HepG2 (cell line): ENCODE results near the gene KDM4B. TPM values are rescaled to one million over a fixed set of nuclear protein-coding genes. Genes with fewer than 3 reads are reported as not detected.
A peak's percentile ranks its signal among the peaks of the same experiment; 100 is the strongest.

Source experiments
- ATAC-seq: fragments of 200-7000 bp; cut with Tn5 transposase; 3 replicates; pipeline ENCODE4 v1.9.1; 2020; ENCODE audit warnings: mild to moderate bottlenecking, moderate library complexity
- BruUV-seq: library from RNA; stranded (reverse); fragments of 400-500 nt; replicated peaks from 2 replicates; lab custom pipeline; 2021; lab: Mats Ljungman, UMichigan
- CTCF ChIA-PET: fragments of 300-600 bp; formaldehyde crosslinking; extraction: SDS; loops from one replicate; lab custom pipeline; 2021; ENCODE audit warnings: low total read pairs, inconsistent platforms, low intra/inter-chr PET ratio; lab: Yijun Ruan, JAX
- POLR2A ChIA-PET: fragments of 350-600 bp; sonication (Branson Sonifier 250); formaldehyde crosslinking; loops from one replicate; lab custom pipeline; 2020; ENCODE audit warnings: antibody characterized with exemption, inconsistent platforms; lab: Yijun Ruan, JAX
- DNase-seq: peaks from one replicate; pipeline ENCODE4 v3.0.0-alpha.2; 2015; ENCODE audit warnings: low spot score
- FAIRE-seq: peaks from 3 replicates; lab custom pipeline; 2011; peaks lifted over from hg19 to GRCh38; lab: Jason Lieb, UNC
- H2AFZ ChIP-seq: one replicate; pipeline ENCODE4 v1.6.1; 2011; ENCODE audit warnings: low read length, inconsistent platforms
- H3K27ac ChIP-seq: fragments of 300-600 bp; 3 replicates; pipeline ENCODE4 v1.8.0; 2011; ENCODE audit warnings: mixed run types, mild to moderate bottlenecking, mixed read lengths, low read length, inconsistent platforms; ENCODE audit not compliant: insufficient read depth; ENCODE audit errors: extremely low read length
- H3K27me3 ChIP-seq, 2 experiments: fragments of 200-600 bp in 1 of 2; 2 replicates in 1 of 2; 3 replicates in 1 of 2; pipeline versions ENCODE4 v1.6.0 to v1.8.0; 2011; ENCODE audit warnings: low read length in 2 of 2, mild to moderate bottlenecking in 2 of 2, moderate library complexity in 2 of 2, inconsistent platforms in 1 of 2; ENCODE audit not compliant: insufficient read depth in 2 of 2, control insufficient read depth in 1 of 2
- H3K36me3 ChIP-seq, 2 experiments: fragments of 200-600 bp in 1 of 2; replicated peaks in 1 of 2; 2 replicates in 1 of 2; 3 replicates in 1 of 2; pipeline versions ENCODE4 v1.5.1 to v1.8.0; 2011; ENCODE audit warnings: low read length in 2 of 2, inconsistent platforms in 1 of 2; ENCODE audit not compliant: insufficient read depth in 2 of 2, control insufficient read depth in 1 of 2
- H3K4me1 ChIP-seq: 2 replicates; pipeline ENCODE4 v1.5.1; 2012; ENCODE audit warnings: low read length, inconsistent platforms; ENCODE audit not compliant: insufficient read depth
- H3K4me2 ChIP-seq: 2 replicates; pipeline ENCODE4 v1.6.0; 2011; ENCODE audit warnings: low read depth, low read length, inconsistent platforms
- H3K4me3 ChIP-seq, 3 experiments: fragments of 200-600 bp in 1 of 3; sonication (generic), shearing (Covaris generic) in 1 of 3; replicated peaks in 1 of 3; 2 replicates each; pipeline ENCODE4 v1.5.1; 2011 to 2016; ENCODE audit warnings: low read length in 3 of 3, inconsistent platforms in 2 of 3, low read depth in 2 of 3, mild to moderate bottlenecking in 2 of 3, control low read depth in 1 of 3, mixed read lengths in 1 of 3; ENCODE audit not compliant: insufficient read depth in 1 of 3
- H3K79me2 ChIP-seq: one replicate; pipeline ENCODE4 v1.6.1; 2011; ENCODE audit warnings: low read length, inconsistent platforms; ENCODE audit not compliant: insufficient read depth
- H3K9ac ChIP-seq: 2 replicates; pipeline ENCODE4 v1.6.0; 2011; ENCODE audit warnings: mild to moderate bottlenecking, low read depth, low read length, inconsistent platforms; ENCODE audit not compliant: insufficient read depth
- H3K9me3 ChIP-seq: 2 replicates; pipeline ENCODE4 v1.5.1; 2012; ENCODE audit warnings: mild to moderate bottlenecking, low read length
- H4K20me1 ChIP-seq: 2 replicates; pipeline ENCODE4 v1.6.0; 2011; ENCODE audit warnings: inconsistent platforms, mild to moderate bottlenecking, low read length, moderate library complexity; ENCODE audit not compliant: insufficient read depth
- AGO2 ChIP-seq: fragments of 200-400 bp; formaldehyde crosslinking; optimal IDR thresholded peaks from 2 replicates; pipeline ENCODE3; 2017; ENCODE audit warnings: mild to moderate bottlenecking, low read depth, low read length, moderate library complexity
- KLF15 ChIP-seq: sonication (generic); formaldehyde crosslinking; IDR thresholded peaks from 2 replicates; pipeline ENCODE4 v1.8.1; 2023; ENCODE audit warnings: borderline replicate concordance, mild to moderate bottlenecking, inconsistent platforms, missing genetic modification reagents, mixed read lengths
- PHF8 ChIP-seq: sonication (generic); formaldehyde crosslinking; IDR thresholded peaks from 2 replicates; pipeline ENCODE4 v1.5.0; 2020; ENCODE audit warnings: missing genetic modification reagents
- RFX5 ChIP-seq: IDR thresholded peaks from 2 replicates; pipeline ENCODE4 v1.6.1; 2011; ENCODE audit warnings: low read depth, low read length, improper control_type of control experiment
- RFXANK ChIP-seq: IDR thresholded peaks from 2 replicates; pipeline ENCODE4 v1.6.1; 2016
- ZBTB26 ChIP-seq: IDR thresholded peaks from 2 replicates; pipeline ENCODE4 v1.6.1; 2016; ENCODE audit warnings: missing compliant biosample characterization, missing genetic modification reagents, borderline replicate concordance
- ZNF264 ChIP-seq: sonication (generic); formaldehyde crosslinking; IDR thresholded peaks from 2 replicates; pipeline ENCODE4 v1.4.0; 2020; ENCODE audit warnings: missing genetic modification reagents
- ZSCAN21 ChIP-seq: sonication (generic); formaldehyde crosslinking; IDR thresholded peaks from 2 replicates; pipeline ENCODE4 v1.8.0; 2022; ENCODE audit warnings: mild to moderate bottlenecking, missing genetic modification reagents, moderate library complexity, borderline replicate concordance
- WGBS: methylation state at CpG from one replicate; pipeline ENCODE4 v1.1.6; 2017; ENCODE audit warnings: low lambda C conversion rate; 5-methylcytosine and 5-hydroxymethylcytosine counted together
- in situ Hi-C: cut with HindIII; loops from 2 replicates; pipeline ENCODE4 v1.10.0; 2017; ENCODE audit warnings: low pct_unique_long_range_greater_than_20kb; ENCODE audit not compliant: extremely low pct_ligation_motif_present
- intact Hi-C: fragments of 100-400 bp; cut with micrococcal nuclease; formaldehyde crosslinking; loops from one replicate; pipeline ENCODE4 v1.10.0; 2022; ENCODE audit not compliant: unreplicated experiment
- polyA plus RNA-seq, 8 experiments: library from polyadenylated mRNA; depleted of rRNA in 3 of 8; stranded (reverse) in 7 of 8; unstranded in 1 of 8; fragments of >200 nt; fragmentation: Illumina TruSeq in 4 of 8; extraction: Trizol in 4 of 8; gene quantifications; 2 replicates each; pipeline versions ENCODE4 v1.2.1 to v1.2.3, GENCODE V29; 2011 to 2016; ENCODE audit warnings: low read depth in 4 of 8, missing spikeins in 1 of 8, mixed read lengths in 1 of 8; ENCODE audit not compliant: insufficient read depth in 1 of 8
- total RNA-seq, 5 experiments: library from RNA; depleted of rRNA; stranded (reverse); fragments of >200 nt; fragmentation: Illumina TruSeq; extraction: Trizol; gene quantifications; 2 replicates each; pipeline ENCODE4 v1.2.3, GENCODE V29; 2016; ENCODE audit warnings: low read depth in 1 of 5
- TF ChIP-seq, protein P1 (sequence below): sonication (generic); formaldehyde crosslinking; IDR thresholded peaks from 2 replicates; pipeline ENCODE4 v1.4.0; 2020; ENCODE audit warnings: missing genetic modification reagents

KDM4B gene
- total and polyA plus RNA-seq, 2 of the 13 experiments (the other 11 are each of a cell fraction or from before 2014, with no cell fraction given) = 4.9 to 14.6 TPM

DNA sequence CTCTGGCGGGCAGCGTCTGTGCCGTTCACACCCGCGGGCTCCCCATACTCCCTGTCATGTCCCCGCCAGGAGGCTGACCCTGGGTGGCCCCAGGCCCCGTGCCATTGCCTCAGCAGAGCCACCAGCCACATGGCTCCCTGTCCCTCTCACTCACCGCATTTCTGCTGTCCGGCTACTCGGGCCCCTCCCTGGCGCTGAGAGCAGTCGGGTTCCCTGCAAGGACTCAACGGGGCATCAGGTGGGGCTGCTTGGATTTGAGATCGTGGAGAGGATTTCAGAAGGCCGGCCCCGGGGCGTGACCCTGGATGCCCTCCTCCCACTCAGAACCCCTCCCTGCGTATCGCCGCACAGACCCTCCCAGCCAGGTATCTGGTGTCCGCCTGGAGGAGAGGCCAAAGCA lies 142.1 kb downstream of the KDM4B start:
- peaks cover 21% of the 10 kb centered on the region for H3K4me1 ChIP-seq
- H3K9ac ChIP-seq = no peak overlapping the region
- intact Hi-C loops = no loop called here
- H3K27ac ChIP-seq = no peak overlapping the region
- H3K4me3 ChIP-seq = no peak overlapping the region
- DNase-seq = no peak
- H3K9me3 ChIP-seq = no peaks in the 10 kb centered on the region
- BruUV-seq = no TSS peak
- WGBS = 96% methylated on average over 15 of the region's 21 CpGs
- TF ChIP-seq AGO2 = peak; percentile 43
- TF ChIP-seq ZSCAN21 (CRISPR knock-in tag) = no peak
- TF ChIP-seq RFX5 = no peak
- no peak for TF ChIP-seq RFXANK
- no peak for TF ChIP-seq ZNF264 (CRISPR knock-in tag)
- in situ Hi-C loops = no loop called here
- H4K20me1 ChIP-seq = no peaks in the 10 kb centered on the region
- POLR2A ChIA-PET = no interaction called here
- peaks cover 3 to 29% of the 10 kb centered on the region in 2 experiments; a peak in 3 of 5 replicates for H3K36me3 ChIP-seq
- no peak overlapping the region for H2AFZ ChIP-seq
- no peak overlapping the region for H3K4me2 ChIP-seq
- H3K27me3 ChIP-seq = no peaks in the 10 kb centered on the region; a peak in 1 of 5 replicates
- FAIRE-seq = no peak
- no peak for ATAC-seq
- H3K79me2 ChIP-seq = no peaks in the 10 kb centered on the region
- CTCF ChIA-PET = no interaction called here

GRCh38 chr19:5112175-5112574 lies 143.3 kb downstream of the KDM4B start:
- 78% methylated on average over 6 of the region's 6 CpGs for WGBS
- DNase-seq (no peak), FAIRE-seq (no peak), ATAC-seq (peak; percentile 12; the same call in 1 of the 3 replicates)
- ChIA-PET POLR2A (no interaction called here), CTCF (no interaction called here)
- no TSS peak for BruUV-seq
- in situ Hi-C loops (no loop called here), intact Hi-C loops (no loop called here)
- H2AFZ ChIP-seq = no peak overlapping the region
- H3K27me3 ChIP-seq = no peaks in the 10 kb centered on the region; a peak in 1 of 5 replicates
- peaks cover 4 to 24% of the 10 kb centered on the region in 2 experiments; a peak in 3 of 5 replicates for H3K36me3 ChIP-seq
- H3K9ac ChIP-seq = no peak overlapping the region
- H3K9me3 ChIP-seq = no peaks in the 10 kb centered on the region
- H4K20me1 ChIP-seq = no peaks in the 10 kb centered on the region
- TF ChIP-seq, protein P1, sequence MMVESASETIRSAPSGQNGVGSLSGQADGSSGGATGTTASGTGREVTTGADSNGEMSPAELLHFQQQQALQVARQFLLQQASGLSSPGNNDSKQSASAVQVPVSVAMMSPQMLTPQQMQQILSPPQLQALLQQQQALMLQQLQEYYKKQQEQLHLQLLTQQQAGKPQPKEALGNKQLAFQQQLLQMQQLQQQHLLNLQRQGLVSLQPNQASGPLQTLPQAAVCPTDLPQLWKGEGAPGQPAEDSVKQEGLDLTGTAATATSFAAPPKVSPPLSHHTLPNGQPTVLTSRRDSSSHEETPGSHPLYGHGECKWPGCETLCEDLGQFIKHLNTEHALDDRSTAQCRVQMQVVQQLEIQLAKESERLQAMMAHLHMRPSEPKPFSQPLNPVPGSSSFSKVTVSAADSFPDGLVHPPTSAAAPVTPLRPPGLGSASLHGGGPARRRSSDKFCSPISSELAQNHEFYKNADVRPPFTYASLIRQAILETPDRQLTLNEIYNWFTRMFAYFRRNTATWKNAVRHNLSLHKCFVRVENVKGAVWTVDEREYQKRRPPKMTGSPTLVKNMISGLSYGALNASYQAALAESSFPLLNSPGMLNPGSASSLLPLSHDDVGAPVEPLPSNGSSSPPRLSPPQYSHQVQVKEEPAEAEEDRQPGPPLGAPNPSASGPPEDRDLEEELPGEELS (CRISPR knock-in tag) = 0 out of 2 replicates have a peak, but pooled peaks have one; percentile 31
- 0 out of 2 replicates have a peak, but pooled peaks have one; percentile 5 for TF ChIP-seq PHF8
- TF ChIP-seq ZBTB26 (CRISPR knock-in tag) = no peak
- no peak for TF ChIP-seq KLF15 (CRISPR knock-in tag)
- no peak overlapping the region for H3K4me2 ChIP-seq
- H3K4me3 ChIP-seq = no peak overlapping the region
- H3K4me1 ChIP-seq = peaks cover 21% of the 10 kb centered on the region
- H3K27ac ChIP-seq = no peak overlapping the region
- no peaks in the 10 kb centered on the region for H3K79me2 ChIP-seq
